A673 (cell line): ENCODE measurements around the gene RAP1GAP2.

Experiments
- EZH2 ChIP-seq: fragments of 200-600 bp; sonication (generic); IDR thresholded peaks from 2 replicates; pipeline ENCODE4 v1.6.1; 2017; ENCODE audit warnings: borderline replicate concordance, low read depth, mild to moderate bottlenecking, mixed read lengths, antibody characterized with exemption, low read length; ENCODE audit not compliant: poor library complexity, severe bottlenecking
- TF ChIP-seq, protein P1 (sequence below): fragments of 300-800, 200-600 bp; sonication (generic); conservative IDR thresholded peaks from 2 replicates; pipeline ENCODE4 v1.5.1; 2017; ENCODE audit warnings: low read depth, mild to moderate bottlenecking, antibody characterized with exemption, low read length, moderate library complexity, mixed read lengths

DNA sequence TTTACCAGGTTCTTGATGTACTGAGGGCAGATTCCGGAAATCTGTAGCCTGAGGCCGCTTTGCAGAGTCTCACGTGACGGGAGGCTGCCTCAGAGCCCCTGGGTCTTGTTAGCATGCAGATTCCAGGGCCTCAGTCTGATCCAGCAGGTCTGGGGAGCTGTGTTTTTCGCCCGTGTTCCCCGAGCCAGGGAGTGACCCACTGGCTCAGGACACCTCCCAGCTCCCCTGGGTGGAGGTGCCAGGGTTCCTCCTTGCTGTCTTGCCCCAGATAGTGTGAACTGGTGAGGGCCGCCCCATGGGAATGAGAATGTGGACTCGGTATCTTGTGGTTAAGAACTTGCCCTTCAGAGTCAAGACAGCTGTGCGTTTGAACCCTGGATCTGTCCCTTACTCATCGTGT is 168.6 kb downstream of the RAP1GAP2 start:
- TF ChIP-seq, protein P1, sequence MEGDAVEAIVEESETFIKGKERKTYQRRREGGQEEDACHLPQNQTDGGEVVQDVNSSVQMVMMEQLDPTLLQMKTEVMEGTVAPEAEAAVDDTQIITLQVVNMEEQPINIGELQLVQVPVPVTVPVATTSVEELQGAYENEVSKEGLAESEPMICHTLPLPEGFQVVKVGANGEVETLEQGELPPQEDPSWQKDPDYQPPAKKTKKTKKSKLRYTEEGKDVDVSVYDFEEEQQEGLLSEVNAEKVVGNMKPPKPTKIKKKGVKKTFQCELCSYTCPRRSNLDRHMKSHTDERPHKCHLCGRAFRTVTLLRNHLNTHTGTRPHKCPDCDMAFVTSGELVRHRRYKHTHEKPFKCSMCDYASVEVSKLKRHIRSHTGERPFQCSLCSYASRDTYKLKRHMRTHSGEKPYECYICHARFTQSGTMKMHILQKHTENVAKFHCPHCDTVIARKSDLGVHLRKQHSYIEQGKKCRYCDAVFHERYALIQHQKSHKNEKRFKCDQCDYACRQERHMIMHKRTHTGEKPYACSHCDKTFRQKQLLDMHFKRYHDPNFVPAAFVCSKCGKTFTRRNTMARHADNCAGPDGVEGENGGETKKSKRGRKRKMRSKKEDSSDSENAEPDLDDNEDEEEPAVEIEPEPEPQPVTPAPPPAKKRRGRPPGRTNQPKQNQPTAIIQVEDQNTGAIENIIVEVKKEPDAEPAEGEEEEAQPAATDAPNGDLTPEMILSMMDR: no peak
- no peak for TF ChIP-seq EZH2
